NCI-H1092 treated with DMSO at 0.1 percent for 48 hours (cell line): ENCODE data around the gene PRXL2B.
"Not testable (repeated sequence)": the region's sequence is repeated elsewhere in the genome, so short reads cannot be mapped to it uniquely, and the experiment has no call there.

Experiments
- DNase-seq: peaks from one replicate; lab custom pipeline; 2025; lab: John Stamatoyannopoulos, UW

Gene PRXL2B

GRCh38 chr1:2550309-2550861 is 36.2 kb upstream of the PRXL2B start:
- DNase-seq: not testable (repeated sequence)

GRCh38 chr1:2551544-2551943 is 35.0 kb upstream of the PRXL2B start:
- DNase-seq: not testable (repeated sequence)

GRCh38 chr1:2552189-2552588 is 34.4 kb upstream of the PRXL2B start:
- DNase-seq: no peak

GRCh38 chr1:2553076-2553475 is 33.5 kb upstream of the PRXL2B start:
- DNase-seq: not testable (repeated sequence)

GRCh38 chr1:2553871-2554620 is 32.5 kb upstream of the PRXL2B start:
- DNase-seq: no peak

GRCh38 chr1:2554621-2555387 is 31.8 kb upstream of the PRXL2B start:
- no peak for DNase-seq

GRCh38 chr1:2555634-2556276 is 30.8 kb upstream of the PRXL2B start:
- no peak for DNase-seq

- no peak for DNase-seq
Measured at GRCh38 chr1:2556277-2556677, 30.3 kb upstream of the PRXL2B start, which contains the start of gene TNFRSF14. TNFRSF14 (plus strand) TSS chr1:2556371; CDS start chr1:2556665, 294 bp downstream.

GRCh38 chr1:2556678-2557481 is 29.7 kb upstream of the PRXL2B start:
- no peak for DNase-seq

- no peak for DNase-seq
Measured at GRCh38 chr1:2557482-2558400, 28.8 kb upstream of the PRXL2B start.

- DNase-seq: no peak
Measured at GRCh38 chr1:2558420-2558819, 28.2 kb upstream of the PRXL2B start.

GRCh38 chr1:2558861-2559260 is 27.7 kb upstream of the PRXL2B start:
- no peak for DNase-seq

- DNase-seq: no peak
Measured at GRCh38 chr1:2559509-2560298, 26.9 kb upstream of the PRXL2B start.

- no peak for DNase-seq
Measured at GRCh38 chr1:2560299-2561073, 26.1 kb upstream of the PRXL2B start.

GRCh38 chr1:2561446-2561845 is 25.1 kb upstream of the PRXL2B start:
- no peak for DNase-seq

GRCh38 chr1:2561898-2562895 is 24.4 kb upstream of the PRXL2B start:
- DNase-seq: no peak

GRCh38 chr1:2563205-2563604 is 23.4 kb upstream of the PRXL2B start:
- DNase-seq: no peak
